ENCODE results near the gene PLCH1.
A peak's percentile ranks its signal among the peaks of the same experiment; 100 is the strongest.

The PLCH1 gene

GRCh38 chr3:155516439-155516838, 228.4 kb downstream of the PLCH1 start:
- Histone ChIP-seq H3K27ac (ENCODE audit: low read length) (no peak overlapping the region), H3K9ac (ENCODE audit: low read depth, low read length) (no peak overlapping the region), H3K36me3 (ENCODE audit: insufficient read depth, low read depth, low read length) (peaks cover 27% of the 10 kb centered on the region), H3K4me3 (ENCODE audit: low read length) (no peak overlapping the region), H3K9me3 (ENCODE audit: insufficient read depth, low read depth, low read length) (no peaks in the 10 kb centered on the region), H3K4me1 (ENCODE audit: insufficient read depth, low read length) (peaks cover 3% of the 10 kb centered on the region; the same call in 1 of the 2 replicates), H3K27me3 (ENCODE audit: insufficient read depth, low read length) (no peaks in the 10 kb centered on the region)

DNA sequence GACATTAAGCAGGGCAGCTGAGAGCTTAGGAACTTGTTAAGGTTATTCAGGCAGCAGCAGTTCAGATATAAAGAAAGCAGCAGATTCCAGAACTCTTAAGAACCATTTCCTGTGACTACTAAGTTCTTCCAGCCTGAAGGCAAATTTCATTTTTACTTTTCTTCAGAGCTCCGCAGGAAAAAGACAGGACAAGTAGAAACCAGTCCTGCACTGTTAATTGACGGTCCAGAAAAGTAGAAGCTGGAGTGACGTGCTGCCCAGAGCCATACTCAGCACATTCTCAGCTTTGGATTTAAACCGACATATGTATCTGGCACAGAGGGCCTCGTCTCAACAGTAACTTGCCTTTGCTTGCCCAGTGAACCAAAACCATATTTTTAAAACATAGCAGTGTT, 232.0 kb downstream of the PLCH1 start:
- Histone ChIP-seq H3K4me3 (ENCODE audit: low read length) (no peak overlapping the region), H3K27me3 (ENCODE audit: insufficient read depth, low read length) (no peaks in the 10 kb centered on the region), H3K36me3 (ENCODE audit: insufficient read depth, low read depth, low read length) (peaks cover 23% of the 10 kb centered on the region), H3K27ac (ENCODE audit: low read length) (no peak overlapping the region), H3K9me3 (ENCODE audit: insufficient read depth, low read depth, low read length) (no peaks in the 10 kb centered on the region), H3K4me1 (ENCODE audit: insufficient read depth, low read length) (peaks cover 3% of the 10 kb centered on the region; the same call in 1 of the 2 replicates), H3K9ac (ENCODE audit: low read depth, low read length) (no peak overlapping the region)

GRCh38 chr3:155512175-155512866, 232.6 kb downstream of the PLCH1 start:
- peak overlapping the region; percentile 41; the same call in 1 of the 2 replicates for H3K9ac ChIP-seq (ENCODE audit: low read depth, low read length)
- H3K27ac ChIP-seq (ENCODE audit: low read length) = no peak overlapping the region
- H3K4me1 ChIP-seq (ENCODE audit: insufficient read depth, low read length) = peaks cover 3% of the 10 kb centered on the region; the same call in 1 of the 2 replicates
- H3K4me3 ChIP-seq (ENCODE audit: low read length) = peak overlapping the region; percentile 29; the same call in 1 of the 2 replicates
- peaks cover 23% of the 10 kb centered on the region for H3K36me3 ChIP-seq (ENCODE audit: insufficient read depth, low read depth, low read length)
- H3K27me3 ChIP-seq (ENCODE audit: insufficient read depth, low read length) = no peaks in the 10 kb centered on the region
- no peaks in the 10 kb centered on the region for H3K9me3 ChIP-seq (ENCODE audit: insufficient read depth, low read depth, low read length)

DNA sequence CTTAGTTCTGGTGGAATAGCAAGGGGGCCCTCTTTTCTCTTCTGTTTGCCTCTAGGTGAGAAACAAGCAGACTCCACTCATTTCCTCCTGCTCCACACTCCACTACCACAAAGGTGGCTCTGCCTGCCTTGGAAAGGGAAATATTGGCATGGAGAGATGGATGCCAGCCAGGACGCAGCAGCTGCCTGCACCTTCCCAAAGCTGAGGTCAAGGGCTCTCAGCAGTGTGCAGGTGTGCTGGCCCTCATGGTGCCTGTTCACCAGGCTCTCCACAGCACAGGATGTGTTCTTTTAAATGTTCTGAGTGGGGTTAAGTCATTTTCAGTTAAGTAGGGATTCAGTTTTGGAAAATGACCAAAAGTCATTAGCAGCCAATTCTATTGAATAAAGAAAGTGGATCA, 240.2 kb downstream of the PLCH1 start:
- Histone ChIP-seq H3K4me3 (ENCODE audit: low read length) (no peak overlapping the region), H3K27me3 (ENCODE audit: insufficient read depth, low read length) (no peaks in the 10 kb centered on the region), H3K36me3 (ENCODE audit: insufficient read depth, low read depth, low read length) (peaks cover 25% of the 10 kb centered on the region), H3K9ac (ENCODE audit: low read depth, low read length) (no peak overlapping the region), H3K27ac (ENCODE audit: low read length) (no peak overlapping the region), H3K4me1 (ENCODE audit: insufficient read depth, low read length) (no peaks in the 10 kb centered on the region), H3K9me3 (ENCODE audit: insufficient read depth, low read depth, low read length) (no peaks in the 10 kb centered on the region)

- Histone ChIP-seq H3K4me3 (ENCODE audit: low read length) (no peak overlapping the region), H3K9ac (ENCODE audit: low read depth, low read length) (no peak overlapping the region), H3K36me3 (ENCODE audit: insufficient read depth, low read depth, low read length) (peaks cover 43% of the 10 kb centered on the region), H3K27ac (ENCODE audit: low read length) (no peak overlapping the region), H3K4me1 (ENCODE audit: insufficient read depth, low read length) (peaks cover 3% of the 10 kb centered on the region; the same call in 1 of the 2 replicates), H3K27me3 (ENCODE audit: insufficient read depth, low read length) (no peaks in the 10 kb centered on the region), H3K9me3 (ENCODE audit: insufficient read depth, low read depth, low read length) (no peaks in the 10 kb centered on the region)
Measured at GRCh38 chr3:155502630-155503029, 242.2 kb downstream of the PLCH1 start.

DNA sequence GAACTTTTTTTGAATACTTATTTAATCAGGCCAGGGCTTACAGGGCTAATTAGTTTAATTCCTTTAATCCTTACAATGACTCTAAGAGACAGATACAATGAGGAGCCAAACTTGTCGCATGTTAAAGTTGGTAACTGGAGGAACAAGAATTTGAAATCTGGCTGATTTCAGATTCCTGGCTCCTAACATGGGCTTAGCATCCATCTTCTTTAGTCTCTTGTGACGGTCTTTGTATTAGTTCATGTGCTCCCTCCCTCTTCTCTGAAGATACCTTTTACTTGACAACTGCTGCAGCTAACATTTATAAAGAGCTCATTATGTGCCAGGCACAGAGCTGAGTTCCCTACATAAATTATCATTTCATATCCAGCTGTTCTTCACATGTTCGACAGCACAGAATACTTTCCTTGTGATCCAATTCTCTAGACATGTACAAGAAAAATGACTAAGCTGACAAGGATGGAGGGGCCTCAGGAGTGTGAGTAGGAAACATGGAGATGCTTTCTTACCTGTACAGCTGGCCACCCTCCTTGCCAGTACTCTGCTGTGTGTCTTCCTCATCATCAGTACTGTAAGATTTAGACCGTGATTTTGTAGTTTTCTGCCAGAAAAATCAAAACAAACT, 244.6 kb downstream of the PLCH1 start:
- no peak overlapping the region for H3K4me3 ChIP-seq (ENCODE audit: low read length)
- H3K27me3 ChIP-seq (ENCODE audit: insufficient read depth, low read length) = no peaks in the 10 kb centered on the region
- peaks cover 54% of the 10 kb centered on the region for H3K36me3 ChIP-seq (ENCODE audit: insufficient read depth, low read depth, low read length)
- no peak overlapping the region for H3K27ac ChIP-seq (ENCODE audit: low read length)
- H3K4me1 ChIP-seq (ENCODE audit: insufficient read depth, low read length) = peaks cover 3% of the 10 kb centered on the region; the same call in 1 of the 2 replicates
- H3K9ac ChIP-seq (ENCODE audit: low read depth, low read length) = no peak overlapping the region
- H3K9me3 ChIP-seq (ENCODE audit: insufficient read depth, low read depth, low read length) = no peaks in the 10 kb centered on the region

DNA sequence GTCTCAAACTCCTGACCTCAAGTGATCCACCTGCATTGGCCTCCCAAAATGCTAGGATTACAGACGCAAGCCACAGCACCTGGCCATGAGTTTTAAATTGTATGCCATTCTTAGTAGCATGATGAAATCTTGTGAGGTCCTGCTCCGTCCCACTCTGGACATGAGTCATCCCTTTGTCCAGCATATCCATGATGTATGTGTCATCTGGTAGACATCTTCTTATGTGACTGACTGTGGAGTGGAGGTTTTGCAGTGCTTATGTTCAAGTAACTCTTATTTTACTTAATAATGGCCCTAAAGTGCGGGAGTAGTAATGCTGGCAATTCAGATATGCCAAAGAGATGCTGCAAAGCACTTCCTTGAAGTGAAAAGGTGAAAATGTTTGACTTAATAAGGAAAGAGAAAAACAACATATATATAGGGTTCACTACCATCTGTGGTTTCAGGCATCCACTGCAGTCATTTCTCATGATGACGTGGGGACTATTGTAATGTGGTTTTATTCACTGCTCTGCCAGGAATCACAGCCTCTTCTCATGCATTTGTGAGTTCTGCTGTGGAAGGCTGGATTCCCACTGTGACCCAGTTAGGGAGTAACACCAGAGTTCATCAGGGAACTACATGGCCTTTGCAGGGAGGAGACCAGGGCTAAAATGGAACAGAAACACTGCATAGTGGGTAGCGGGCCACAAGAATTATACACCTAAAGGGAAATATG, 246.8 kb downstream of the PLCH1 start:
- H3K9ac ChIP-seq (ENCODE audit: low read depth, low read length) = no peak overlapping the region
- H3K36me3 ChIP-seq (ENCODE audit: insufficient read depth, low read depth, low read length) = peaks cover 41% of the 10 kb centered on the region
- H3K27ac ChIP-seq (ENCODE audit: low read length) = no peak overlapping the region
- H3K9me3 ChIP-seq (ENCODE audit: insufficient read depth, low read depth, low read length) = no peaks in the 10 kb centered on the region
- H3K4me1 ChIP-seq (ENCODE audit: insufficient read depth, low read length) = peaks cover 3% of the 10 kb centered on the region; the same call in 1 of the 2 replicates
- no peaks in the 10 kb centered on the region for H3K27me3 ChIP-seq (ENCODE audit: insufficient read depth, low read length)
- no peak overlapping the region for H3K4me3 ChIP-seq (ENCODE audit: low read length)

DNA sequence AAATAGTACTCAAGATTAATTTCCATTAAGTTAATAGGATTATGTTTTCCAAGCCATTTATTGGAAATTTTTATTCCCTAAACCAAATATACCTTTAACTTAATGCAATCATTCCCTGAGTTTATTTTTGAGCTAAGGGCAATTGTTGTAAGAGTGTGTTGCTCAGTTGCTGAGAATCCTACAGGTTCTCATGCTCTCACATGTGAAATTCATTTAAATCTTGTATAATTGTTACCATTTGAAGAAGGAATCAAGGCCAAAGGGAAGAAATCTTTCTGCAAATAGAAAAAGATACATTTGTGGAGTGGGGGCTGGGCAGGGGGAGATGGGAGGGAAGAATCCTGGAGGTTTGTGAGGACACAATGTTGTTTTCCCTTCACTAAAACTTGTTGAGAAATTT, 248.7 kb downstream of the PLCH1 start:
- Histone ChIP-seq H3K27me3 (ENCODE audit: insufficient read depth, low read length) (no peaks in the 10 kb centered on the region), H3K9me3 (ENCODE audit: insufficient read depth, low read depth, low read length) (no peaks in the 10 kb centered on the region), H3K9ac (ENCODE audit: low read depth, low read length) (no peak overlapping the region), H3K27ac (ENCODE audit: low read length) (no peak overlapping the region), H3K4me1 (ENCODE audit: insufficient read depth, low read length) (peaks cover 3% of the 10 kb centered on the region; the same call in 1 of the 2 replicates), H3K4me3 (ENCODE audit: low read length) (no peak overlapping the region), H3K36me3 (ENCODE audit: insufficient read depth, low read depth, low read length) (peaks cover 55% of the 10 kb centered on the region)

DNA sequence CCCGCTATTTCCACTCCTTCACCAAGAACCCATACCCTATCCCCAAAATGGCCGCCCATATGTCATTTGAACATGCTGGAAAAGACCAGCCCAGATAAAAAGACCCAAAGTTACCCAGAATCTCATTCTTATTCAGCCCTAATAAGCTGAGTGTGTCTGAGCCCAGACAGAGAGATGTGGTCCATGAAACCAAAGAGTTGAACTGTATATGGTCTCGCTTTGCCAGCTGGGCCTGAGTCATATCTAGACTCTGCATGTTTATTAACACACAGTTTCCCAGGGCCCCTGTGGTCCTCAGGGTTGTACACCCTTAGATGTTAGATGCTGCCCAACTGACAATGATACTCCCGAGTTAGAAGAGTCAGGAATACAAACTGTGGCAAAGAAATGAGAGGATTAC, 249.5 kb downstream of the PLCH1 start:
- no peak overlapping the region for H3K27ac ChIP-seq (ENCODE audit: low read length)
- H3K4me3 ChIP-seq (ENCODE audit: low read length) = no peak overlapping the region
- H3K9me3 ChIP-seq (ENCODE audit: insufficient read depth, low read depth, low read length) = no peaks in the 10 kb centered on the region

GRCh38 chr3:155494332-155494731, 250.5 kb downstream of the PLCH1 start:
- Histone ChIP-seq H3K36me3 (ENCODE audit: insufficient read depth, low read depth, low read length) (peaks cover 46% of the 10 kb centered on the region), H3K9ac (ENCODE audit: low read depth, low read length) (no peak overlapping the region), H3K27me3 (ENCODE audit: insufficient read depth, low read length) (no peaks in the 10 kb centered on the region), H3K4me1 (ENCODE audit: insufficient read depth, low read length) (peaks cover 3% of the 10 kb centered on the region; the same call in 1 of the 2 replicates), H3K9me3 (ENCODE audit: insufficient read depth, low read depth, low read length) (no peaks in the 10 kb centered on the region), H3K4me3 (ENCODE audit: low read length) (no peak overlapping the region), H3K27ac (ENCODE audit: low read length) (no peak overlapping the region)

More for the DNA sequence above, 249.5 kb downstream of the PLCH1 start:
- no peaks in the 10 kb centered on the region for H3K27me3 ChIP-seq (ENCODE audit: insufficient read depth, low read length)
- no peak overlapping the region for H3K9ac ChIP-seq (ENCODE audit: low read depth, low read length)
- peaks cover 54% of the 10 kb centered on the region for H3K36me3 ChIP-seq (ENCODE audit: insufficient read depth, low read depth, low read length)
- H3K4me1 ChIP-seq (ENCODE audit: insufficient read depth, low read length) = peaks cover 3% of the 10 kb centered on the region; the same call in 1 of the 2 replicates

DNA sequence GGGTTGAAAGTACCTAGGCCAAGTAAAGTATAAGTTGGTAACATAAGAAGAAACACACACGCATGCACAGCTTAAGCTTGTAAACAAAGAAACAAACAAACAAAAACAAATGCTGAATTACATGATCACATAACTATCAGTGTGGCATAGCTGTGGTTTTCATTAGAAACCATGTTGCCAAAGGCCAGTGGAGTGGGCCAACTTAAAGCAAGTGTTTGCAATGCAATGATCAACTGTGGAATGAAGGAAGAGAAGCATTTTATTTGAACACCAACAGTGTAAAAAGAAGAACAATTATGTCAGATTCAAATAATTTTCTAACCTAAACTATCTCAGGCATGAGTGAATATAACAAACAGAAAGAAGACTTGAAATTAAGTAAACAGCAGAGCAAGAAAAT, 252.0 kb downstream of the PLCH1 start:
- Histone ChIP-seq H3K36me3 (ENCODE audit: insufficient read depth, low read depth, low read length) (peaks cover 34% of the 10 kb centered on the region), H3K9me3 (ENCODE audit: insufficient read depth, low read depth, low read length) (no peaks in the 10 kb centered on the region), H3K4me1 (ENCODE audit: insufficient read depth, low read length) (no peaks in the 10 kb centered on the region), H3K9ac (ENCODE audit: low read depth, low read length) (no peak overlapping the region), H3K4me3 (ENCODE audit: low read length) (no peak overlapping the region), H3K27ac (ENCODE audit: low read length) (no peak overlapping the region), H3K27me3 (ENCODE audit: insufficient read depth, low read length) (no peaks in the 10 kb centered on the region)
